ENCODE data around the gene C14orf132.

The C14orf132 gene

DNA sequence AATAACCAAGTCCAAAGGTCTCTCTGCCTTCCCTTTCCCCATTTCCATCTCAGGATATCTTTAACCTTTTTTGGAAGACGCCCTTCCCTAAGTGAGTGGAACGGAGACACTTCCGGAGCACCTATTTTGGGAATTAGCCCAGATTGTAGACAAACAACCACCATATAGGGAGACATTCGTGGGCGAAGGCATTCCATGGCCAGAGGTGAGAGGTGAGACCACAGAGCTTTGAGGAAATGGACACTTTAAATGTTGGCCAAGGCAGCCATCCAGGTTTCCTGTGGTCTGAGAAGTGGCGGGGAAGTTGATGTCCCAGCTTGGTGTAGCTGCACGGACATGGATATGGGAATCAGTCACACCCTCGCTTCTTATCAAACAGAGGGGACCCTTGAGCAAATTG lies 96.1 kb downstream of the C14orf132 start:
- TF ChIP-seq, protein P1, sequence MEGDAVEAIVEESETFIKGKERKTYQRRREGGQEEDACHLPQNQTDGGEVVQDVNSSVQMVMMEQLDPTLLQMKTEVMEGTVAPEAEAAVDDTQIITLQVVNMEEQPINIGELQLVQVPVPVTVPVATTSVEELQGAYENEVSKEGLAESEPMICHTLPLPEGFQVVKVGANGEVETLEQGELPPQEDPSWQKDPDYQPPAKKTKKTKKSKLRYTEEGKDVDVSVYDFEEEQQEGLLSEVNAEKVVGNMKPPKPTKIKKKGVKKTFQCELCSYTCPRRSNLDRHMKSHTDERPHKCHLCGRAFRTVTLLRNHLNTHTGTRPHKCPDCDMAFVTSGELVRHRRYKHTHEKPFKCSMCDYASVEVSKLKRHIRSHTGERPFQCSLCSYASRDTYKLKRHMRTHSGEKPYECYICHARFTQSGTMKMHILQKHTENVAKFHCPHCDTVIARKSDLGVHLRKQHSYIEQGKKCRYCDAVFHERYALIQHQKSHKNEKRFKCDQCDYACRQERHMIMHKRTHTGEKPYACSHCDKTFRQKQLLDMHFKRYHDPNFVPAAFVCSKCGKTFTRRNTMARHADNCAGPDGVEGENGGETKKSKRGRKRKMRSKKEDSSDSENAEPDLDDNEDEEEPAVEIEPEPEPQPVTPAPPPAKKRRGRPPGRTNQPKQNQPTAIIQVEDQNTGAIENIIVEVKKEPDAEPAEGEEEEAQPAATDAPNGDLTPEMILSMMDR (IDR thresholded peaks at IDR 0.05; ENCODE audit: low read depth, low read length, missing control alignments) = no peak
- DNase-seq (ENCODE audit: low read depth) = no peak
- H3K4me3 ChIP-seq (ENCODE audit: low read depth, low read length) = no peak overlapping the region

GRCh38 chr14:96136371-96137005 lies 97.3 kb downstream of the C14orf132 start:
- TF ChIP-seq, protein P1 (IDR thresholded peaks at IDR 0.05; ENCODE audit: low read depth, low read length, missing control alignments) = no peak
- DNase-seq (ENCODE audit: low read depth) = no peak
- no peak overlapping the region for H3K4me3 ChIP-seq (ENCODE audit: low read depth, low read length)

GRCh38 chr14:96138241-96138640 lies 99.1 kb downstream of the C14orf132 start:
- no peak overlapping the region for H3K4me3 ChIP-seq (ENCODE audit: low read depth, low read length)
- DNase-seq (ENCODE audit: low read depth) = no peak
- TF ChIP-seq, protein P1 (IDR thresholded peaks at IDR 0.05; ENCODE audit: low read depth, low read length, missing control alignments) = no peak

DNA sequence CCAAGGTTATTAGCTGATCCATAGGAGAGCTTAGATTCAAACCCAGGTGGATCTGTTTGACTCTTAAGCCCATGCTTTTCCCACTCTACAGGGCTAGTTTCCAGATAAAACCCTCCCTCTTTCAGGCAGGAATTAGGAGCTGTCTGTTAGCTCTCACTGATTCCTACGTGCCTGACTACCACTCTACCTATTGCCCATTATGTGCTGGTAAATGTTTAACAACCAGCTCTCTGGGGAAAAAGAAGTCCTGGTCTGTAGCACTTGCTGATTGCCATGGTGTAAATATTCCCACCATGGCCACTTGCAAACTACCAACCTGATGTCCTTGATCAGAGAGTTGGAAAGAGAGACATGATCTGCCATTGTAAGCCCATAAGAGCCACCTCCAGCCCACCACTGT lies 100.0 kb downstream of the C14orf132 start:
- no peak overlapping the region for H3K4me3 ChIP-seq (ENCODE audit: low read depth, low read length)
- TF ChIP-seq, protein P1 (IDR thresholded peaks at IDR 0.05; ENCODE audit: low read depth, low read length, missing control alignments) = no peak
- DNase-seq (ENCODE audit: low read depth) = no peak

DNA sequence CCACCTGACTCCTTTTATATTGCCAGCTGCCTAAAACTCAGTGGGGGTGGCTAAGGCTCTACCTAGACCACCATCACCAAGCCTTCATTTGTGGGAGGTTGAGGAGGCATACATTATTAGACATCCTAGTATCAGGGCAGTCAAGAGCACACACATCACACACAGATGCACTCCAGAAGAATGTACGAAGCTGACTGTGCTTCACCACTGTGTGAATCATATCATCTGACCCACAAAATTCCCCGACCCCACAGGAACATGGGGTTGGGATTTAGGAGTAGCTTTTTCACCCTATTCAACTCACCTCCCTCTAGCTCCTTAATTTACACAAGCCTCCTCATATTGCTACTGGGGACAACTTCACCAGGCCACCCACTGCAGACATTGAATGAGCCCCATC lies 100.7 kb downstream of the C14orf132 start:
- TF ChIP-seq, protein P1 (IDR thresholded peaks at IDR 0.05; ENCODE audit: low read depth, low read length, missing control alignments) = no peak
- DNase-seq (ENCODE audit: low read depth) = no peak
- no peak overlapping the region for H3K4me3 ChIP-seq (ENCODE audit: low read depth, low read length)

- DNase-seq (ENCODE audit: low read depth) = no peak
Measured at GRCh38 chr14:96140952-96141351, 101.8 kb downstream of the C14orf132 start.

More at GRCh38 chr14:96140952-96141351, 101.8 kb downstream of the C14orf132 start:
- TF ChIP-seq, protein P1 (IDR thresholded peaks at IDR 0.05; ENCODE audit: low read depth, low read length, missing control alignments) = no peak
- H3K4me3 ChIP-seq (ENCODE audit: low read depth, low read length) = no peak overlapping the region
